ENCODE results near the gene PPM1L. TPM values are rescaled to one million over a fixed set of nuclear protein-coding genes. Genes with fewer than 3 reads are reported as not detected.

PPM1L gene
- polyA plus RNA-seq, 1 donor (not counting 4 experiments of a cell fraction or from before 2014, with no cell fraction given) = 0.58 TPM

GRCh38 chr3:160739079-160739478 lies 17.0 kb upstream of the PPM1L start:
- DNase-seq (ENCODE audit: low read depth, low spot score) = no peak
- no peaks in the 10 kb centered on the region for H3K36me3 ChIP-seq (ENCODE audit: control insufficient read depth in 2 of 2, extremely low read depth in 1 of 2, insufficient read depth in 2 of 2, low read length in 2 of 2)
- no peaks in the 10 kb centered on the region for H3K9me1 ChIP-seq (ENCODE audit: control insufficient read depth, extremely low read depth, insufficient read depth, low read length)
- no peak overlapping the region for H3K4me2 ChIP-seq (ENCODE audit: control insufficient read depth, extremely low read depth, insufficient read depth, low read depth, low read length)
- H3K27me3 ChIP-seq (ENCODE audit: control insufficient read depth, extremely low read depth, insufficient read depth, low read length) = peaks cover 3% of the 10 kb centered on the region
- H3K9me3 ChIP-seq (ENCODE audit: control insufficient read depth, low read depth, low read length) = no peaks in the 10 kb centered on the region
- H3K4me1 ChIP-seq (ENCODE audit: control insufficient read depth, extremely low read depth, insufficient read depth, low read length) = no peaks in the 10 kb centered on the region
- H3K9ac ChIP-seq (ENCODE audit: control insufficient read depth, extremely low read depth, insufficient read depth, low read length) = no peak overlapping the region
- no peaks in the 10 kb centered on the region for H3K79me2 ChIP-seq (ENCODE audit: control insufficient read depth, insufficient read depth, low read length)
- no peak for TF ChIP-seq CTCF (optimal IDR thresholded peaks at IDR 0.05 in 1 of 3, IDR thresholded peaks at IDR 0.05 in 1 of 3, conservative IDR thresholded peaks at IDR 0.05 in 1 of 3; ENCODE audit: extremely low read depth in 1 of 3, insufficient read depth in 2 of 3, low read length in 3 of 3)
- no peak for TF ChIP-seq EZH2 (IDR thresholded peaks at IDR 0.05; ENCODE audit: low read length)
- FAIRE-seq = no peak
- H3K4me3 ChIP-seq (ENCODE audit: control insufficient read depth in 2 of 3, extremely low read depth in 1 of 3, insufficient read depth in 2 of 3, low read depth in 1 of 3, low read length in 3 of 3) = no peak overlapping the region
- no peak overlapping the region for H3K27ac ChIP-seq (ENCODE audit: control insufficient read depth, insufficient read depth, low read length)
- dilution Hi-C loops (cut with MboI; ENCODE audit: extremely low pct_ligation_motif_present, low sequenced_read_pairs) = no loop called here
- H2AFZ ChIP-seq (ENCODE audit: control insufficient read depth, low read length) = no peak overlapping the region
- H4K20me1 ChIP-seq (ENCODE audit: control insufficient read depth, extremely low read depth, insufficient read depth, low read length) = no peaks in the 10 kb centered on the region

- Histone ChIP-seq H3K79me2 (ENCODE audit: control insufficient read depth, insufficient read depth, low read length) (no peaks in the 10 kb centered on the region), H3K4me2 (ENCODE audit: control insufficient read depth, extremely low read depth, insufficient read depth, low read depth, low read length) (no peak overlapping the region), H3K36me3 (ENCODE audit: control insufficient read depth in 2 of 2, extremely low read depth in 1 of 2, insufficient read depth in 2 of 2, low read length in 2 of 2) (no peaks in the 10 kb centered on the region), H4K20me1 (ENCODE audit: control insufficient read depth, extremely low read depth, insufficient read depth, low read length) (no peaks in the 10 kb centered on the region), H3K9me3 (ENCODE audit: control insufficient read depth, low read depth, low read length) (no peaks in the 10 kb centered on the region), H3K4me1 (ENCODE audit: control insufficient read depth, extremely low read depth, insufficient read depth, low read length) (no peaks in the 10 kb centered on the region), H2AFZ (ENCODE audit: control insufficient read depth, low read length) (no peak overlapping the region), H3K27me3 (ENCODE audit: control insufficient read depth, extremely low read depth, insufficient read depth, low read length) (peaks cover 4% of the 10 kb centered on the region), H3K4me3 (ENCODE audit: control insufficient read depth in 2 of 3, extremely low read depth in 1 of 3, insufficient read depth in 2 of 3, low read depth in 1 of 3, low read length in 3 of 3) (no peak overlapping the region), H3K9me1 (ENCODE audit: control insufficient read depth, extremely low read depth, insufficient read depth, low read length) (no peaks in the 10 kb centered on the region), H3K27ac (ENCODE audit: control insufficient read depth, insufficient read depth, low read length) (no peak overlapping the region), H3K9ac (ENCODE audit: control insufficient read depth, extremely low read depth, insufficient read depth, low read length) (no peak overlapping the region)
- DNase-seq (ENCODE audit: low read depth, low spot score) (no peak), FAIRE-seq (no peak)
- TF ChIP-seq EZH2 (IDR thresholded peaks at IDR 0.05; ENCODE audit: low read length) = no peak
- TF ChIP-seq CTCF (optimal IDR thresholded peaks at IDR 0.05 in 1 of 3, IDR thresholded peaks at IDR 0.05 in 1 of 3, conservative IDR thresholded peaks at IDR 0.05 in 1 of 3; ENCODE audit: extremely low read depth in 1 of 3, insufficient read depth in 2 of 3, low read length in 3 of 3) = no peak
- dilution Hi-C loops (cut with MboI; ENCODE audit: extremely low pct_ligation_motif_present, low sequenced_read_pairs) = no loop called here
Measured at GRCh38 chr3:160746976-160747375, 9.1 kb upstream of the PPM1L start.

Data from keratinocyte (primary cell).